ENCODE measurements around the gene MRPL53. TPM values are rescaled to one million over a fixed set of nuclear protein-coding genes. Genes with fewer than 3 reads are reported as not detected.

MRPL53 gene
- total and polyA plus RNA-seq, 2 of the 13 experiments (the other 11 are each of a cell fraction or from before 2014, with no cell fraction given) = 34.3 to 51.9 TPM

- TF ChIP-seq BCLAF1 (IDR thresholded peaks at IDR 0.05) (no peak), SKIL (CRISPR knock-in tag; IDR thresholded peaks at IDR 0.05; ENCODE audit: borderline replicate concordance) (peak; percentile 83), YEATS2 (CRISPR knock-in tag; IDR thresholded peaks at IDR 0.05; ENCODE audit: borderline replicate concordance) (peak; percentile 23; the same call in 1 of the 2 replicates), NKX3-1 (CRISPR knock-in tag; IDR thresholded peaks at IDR 0.05) (no peak), ZFX (CRISPR knock-in tag; IDR thresholded peaks at IDR 0.05; ENCODE audit: low read depth) (peak; percentile 33; the same call in 1 of the 2 replicates), ZFP1 (CRISPR knock-in tag; IDR thresholded peaks at IDR 0.05) (no peak), BCL3 (CRISPR knock-in tag; IDR thresholded peaks at IDR 0.05) (no peak; the same call in 1 of the 2 replicates), MBD4 (IDR thresholded peaks at IDR 0.05; ENCODE audit: borderline replicate concordance, low read length) (no peak), SMAD9 (CRISPR knock-in tag; IDR thresholded peaks at IDR 0.05) (no peak), MEIS1 (CRISPR knock-in tag; IDR thresholded peaks at IDR 0.05; ENCODE audit: borderline replicate concordance) (no peak), ZNF343 (CRISPR knock-in tag; IDR thresholded peaks at IDR 0.05) (no peak), ZNF577 (CRISPR knock-in tag; IDR thresholded peaks at IDR 0.05; ENCODE audit: borderline replicate concordance, low read depth) (no peak), ARNT2 (CRISPR knock-in tag; IDR thresholded peaks at IDR 0.05; ENCODE audit: low read depth) (0 out of 2 replicates have a peak, but pooled peaks have one; percentile 17), GPBP1L1 (CRISPR knock-in tag; IDR thresholded peaks at IDR 0.05) (no peak), GTF3A (CRISPR knock-in tag; conservative IDR thresholded peaks at IDR 0.05) (no peak), ZNF546 (CRISPR knock-in tag; conservative IDR thresholded peaks at IDR 0.05) (no peak), SP1 (IDR thresholded peaks at IDR 0.05) (no peak), SP1 (CRISPR knock-in tag; IDR thresholded peaks at IDR 0.05) (no peak; the same call in 1 of the 2 replicates), ZNF414 (CRISPR knock-in tag; IDR thresholded peaks at IDR 0.05) (0 out of 2 replicates have a peak, but pooled peaks have one; percentile 27), MXD4 (CRISPR knock-in tag; IDR thresholded peaks at IDR 0.05) (no peak), ZNF747 (CRISPR knock-in tag; IDR thresholded peaks at IDR 0.05; ENCODE audit: borderline replicate concordance) (peak; percentile 56; the same call in 1 of the 2 replicates), ZNF230 (CRISPR knock-in tag; IDR thresholded peaks at IDR 0.05) (no peak)
Observed at GRCh38 chr2:74488643-74489481, 16.4 kb upstream of the MRPL53 start (continued).

Data from HepG2 (cell line).